NCI-H2196 treated with DMSO at 0.1 percent for 48 hours (cell line): Measurements from ENCODE around the gene COMMD8.
"Not testable (repeated sequence)": the region's sequence is repeated elsewhere in the genome, so short reads cannot be mapped to it uniquely, and the experiment has no call there.

Source experiments
- DNase-seq: peaks from one replicate; lab custom pipeline; 2025; ENCODE audit not compliant: unreplicated experiment; lab: John Stamatoyannopoulos, UW

Gene COMMD8

GRCh38 chr4:47463235-47463956 is at the start of gene COMMD8:
Gene COMMD8, minus strand, starts transcription at chr4:47463702. Its CDS starts 51 bp downstream, at chr4:47463651.
- peak; percentile 93 for DNase-seq

- no peak for DNase-seq
Measured at GRCh38 chr4:47510506-47511143, 47.1 kb upstream of the COMMD8 start.

GRCh38 chr4:47505666-47506065 is 42.2 kb upstream of the COMMD8 start:
- DNase-seq: no peak

GRCh38 chr4:47505147-47505546 is 41.6 kb upstream of the COMMD8 start:
- DNase-seq: no peak

GRCh38 chr4:47500776-47501175 is 37.3 kb upstream of the COMMD8 start:
- no peak for DNase-seq

GRCh38 chr4:47499700-47500099 is 36.2 kb upstream of the COMMD8 start:
- no peak for DNase-seq

GRCh38 chr4:47498899-47499298 is 35.4 kb upstream of the COMMD8 start:
- no peak for DNase-seq

GRCh38 chr4:47494124-47494430 is 30.6 kb upstream of the COMMD8 start:
- DNase-seq: no peak

GRCh38 chr4:47493238-47494123 is 30.0 kb upstream of the COMMD8 start:
- no peak for DNase-seq

- no peak for DNase-seq
Measured at GRCh38 chr4:47490550-47490949, 27.0 kb upstream of the COMMD8 start.

GRCh38 chr4:47488706-47489105 is 25.2 kb upstream of the COMMD8 start:
- no peak for DNase-seq

- DNase-seq: not testable (repeated sequence)
Measured at GRCh38 chr4:47486727-47487126, 23.2 kb upstream of the COMMD8 start.

GRCh38 chr4:47486231-47486673 is 22.8 kb upstream of the COMMD8 start:
- DNase-seq: no peak

- DNase-seq: no peak
Measured at GRCh38 chr4:47485768-47486167, 22.3 kb upstream of the COMMD8 start.

GRCh38 chr4:47485047-47485692 is 21.7 kb upstream of the COMMD8 start, which contains the start of gene ATP10D:
Gene ATP10D, plus strand, starts transcription at chr4:47485275. Its CDS starts 27,266 bp downstream, at chr4:47512541.
- DNase-seq: peak; percentile 82

- no peak for DNase-seq
Measured at GRCh38 chr4:47484168-47484567, 20.7 kb upstream of the COMMD8 start.

- no peak for DNase-seq
Measured at GRCh38 chr4:47483745-47484144, 20.2 kb upstream of the COMMD8 start.

- DNase-seq: no peak
Measured at GRCh38 chr4:47482326-47482725, 18.8 kb upstream of the COMMD8 start.

- no peak for DNase-seq
Measured at GRCh38 chr4:47478804-47479203, 15.3 kb upstream of the COMMD8 start.

GRCh38 chr4:47475411-47475810 is 11.9 kb upstream of the COMMD8 start:
- DNase-seq: no peak

- DNase-seq: no peak
Measured at GRCh38 chr4:47474799-47475198, 11.3 kb upstream of the COMMD8 start.
